HG03108 (cell line): Measurements from ENCODE around the gene EPHA8.

Experiments
- ATAC-seq: cut with Tn5 transposase; IDR thresholded peaks from one replicate; pipeline ENCODE4 v1.9.1; 2021; ENCODE audit warnings: moderate library complexity; ENCODE audit not compliant: unreplicated experiment

EPHA8 gene

DNA sequence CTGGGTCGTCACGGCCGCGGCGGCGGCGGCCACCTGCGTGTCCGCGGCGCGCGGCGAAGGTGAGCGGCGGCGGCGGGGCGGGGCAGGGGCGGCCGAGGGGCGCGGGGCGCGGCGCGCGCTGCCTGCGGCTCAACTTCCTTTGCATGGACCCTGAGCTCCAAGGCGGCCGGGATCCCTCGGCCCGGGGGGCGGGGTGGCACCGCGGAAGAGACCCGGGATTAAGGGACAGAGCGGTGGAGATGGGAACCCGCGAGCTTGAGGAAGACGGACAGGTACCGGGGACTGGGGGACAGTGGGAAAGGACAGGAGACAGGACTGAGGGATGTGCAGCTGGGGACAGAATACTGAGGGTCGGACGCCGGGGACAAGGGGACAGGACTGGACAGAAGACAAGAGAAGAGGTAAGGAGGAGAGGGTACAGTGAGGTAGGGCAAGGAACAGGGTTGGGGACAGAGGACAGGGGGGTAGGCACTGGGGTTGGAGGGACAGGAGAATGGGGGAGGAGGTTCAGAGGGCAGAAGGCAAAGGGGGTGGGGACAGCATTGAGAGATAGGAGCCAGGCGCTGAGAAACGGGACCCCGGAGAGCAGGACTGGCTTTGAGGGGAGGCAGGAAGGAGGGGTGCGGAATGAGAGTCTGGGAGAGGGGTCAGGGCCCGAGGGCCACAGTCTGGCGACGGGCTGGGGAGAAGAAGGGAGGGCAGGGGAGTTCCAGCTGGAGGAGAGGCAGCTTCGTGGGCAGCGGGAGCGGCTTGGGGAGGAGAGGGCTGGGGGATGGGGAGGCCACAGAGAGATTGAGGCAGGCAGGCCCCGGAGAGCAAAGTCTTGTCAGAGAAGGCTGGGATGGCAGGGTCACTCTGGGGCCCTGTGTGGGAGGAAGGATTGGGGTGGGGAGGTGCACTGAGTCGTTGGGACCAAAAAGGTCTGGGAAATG is 648 bp downstream of the EPHA8 start:
- ATAC-seq: no peak

DNA sequence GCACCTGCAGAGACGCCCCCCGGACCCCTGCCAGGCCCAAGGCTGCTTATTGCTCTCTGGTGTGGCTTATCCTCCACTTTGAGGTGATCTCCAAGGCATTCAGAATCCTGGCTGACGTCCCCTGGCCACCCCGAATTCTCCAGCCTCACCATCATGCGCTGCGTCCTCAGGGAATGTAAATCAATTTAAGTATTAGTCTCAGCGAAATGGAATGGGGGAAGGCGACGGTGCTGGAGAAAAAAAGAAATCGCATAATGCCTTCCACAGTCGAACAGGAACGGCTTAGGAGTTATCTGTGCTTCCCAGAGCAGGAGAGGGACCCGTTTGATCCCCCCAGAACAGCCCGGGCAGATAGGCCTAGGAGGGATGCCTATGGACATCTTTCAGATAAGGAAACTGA is 2.9 kb downstream of the EPHA8 start:
- no peak for ATAC-seq

DNA sequence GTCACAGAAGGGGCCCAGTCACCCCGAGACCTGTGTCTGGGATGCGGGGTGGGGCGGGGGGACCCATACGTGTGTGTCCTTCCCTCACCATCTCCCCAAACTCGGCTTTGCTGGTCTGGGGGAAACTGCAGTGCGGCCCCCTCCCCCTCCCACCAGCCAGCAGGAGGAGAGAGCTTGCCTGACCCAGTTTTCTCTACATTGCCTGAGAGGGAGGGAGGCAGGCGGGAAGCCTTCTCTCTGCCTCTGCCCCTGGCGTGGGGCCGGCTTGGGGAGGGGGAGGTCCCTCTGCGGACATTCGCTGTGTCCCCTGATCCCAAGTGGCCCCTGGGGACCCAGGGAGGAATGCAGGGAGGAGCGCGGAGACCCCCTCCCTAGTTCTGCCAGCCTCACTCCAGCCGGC is 3.9 kb downstream of the EPHA8 start:
- ATAC-seq: no peak

DNA sequence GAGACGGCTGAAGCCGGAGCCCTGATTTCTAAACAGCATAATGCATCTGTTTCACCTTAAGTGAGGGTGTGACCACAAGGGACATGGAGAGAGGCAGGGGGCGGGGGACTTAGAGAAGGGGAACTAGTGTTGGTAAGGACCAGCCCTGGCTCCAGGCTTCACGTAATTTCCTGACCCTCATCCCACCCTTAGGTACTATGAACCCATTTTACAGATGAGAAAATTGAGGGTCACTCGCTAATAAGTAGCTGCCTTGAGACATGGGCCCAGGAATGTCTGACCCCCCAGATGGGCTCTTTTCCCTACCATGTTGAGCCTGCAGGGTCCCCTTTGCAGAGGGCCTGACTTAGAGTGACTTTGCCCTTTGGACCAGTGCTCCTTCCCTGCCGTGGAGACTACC is 4.7 kb downstream of the EPHA8 start:
- ATAC-seq: no peak

DNA sequence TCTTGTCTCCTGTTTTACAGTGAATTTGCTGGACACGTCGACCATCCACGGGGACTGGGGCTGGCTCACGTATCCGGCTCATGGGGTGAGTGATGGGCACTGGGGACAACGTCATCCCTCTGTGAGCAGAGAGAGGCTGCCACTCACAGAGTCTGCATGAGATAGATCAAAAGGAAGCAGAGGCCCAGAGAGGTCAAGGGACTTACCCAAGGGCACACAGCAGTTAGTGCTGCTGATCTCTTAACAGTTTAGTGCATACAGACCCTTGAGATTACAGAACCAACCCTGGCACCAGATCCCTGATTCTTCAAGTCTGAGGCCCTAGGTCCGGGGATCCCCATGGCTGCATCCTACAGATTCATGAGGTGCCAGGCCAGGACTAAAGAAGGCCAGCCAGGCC is 6.0 kb downstream of the EPHA8 start:
- no peak for ATAC-seq

DNA sequence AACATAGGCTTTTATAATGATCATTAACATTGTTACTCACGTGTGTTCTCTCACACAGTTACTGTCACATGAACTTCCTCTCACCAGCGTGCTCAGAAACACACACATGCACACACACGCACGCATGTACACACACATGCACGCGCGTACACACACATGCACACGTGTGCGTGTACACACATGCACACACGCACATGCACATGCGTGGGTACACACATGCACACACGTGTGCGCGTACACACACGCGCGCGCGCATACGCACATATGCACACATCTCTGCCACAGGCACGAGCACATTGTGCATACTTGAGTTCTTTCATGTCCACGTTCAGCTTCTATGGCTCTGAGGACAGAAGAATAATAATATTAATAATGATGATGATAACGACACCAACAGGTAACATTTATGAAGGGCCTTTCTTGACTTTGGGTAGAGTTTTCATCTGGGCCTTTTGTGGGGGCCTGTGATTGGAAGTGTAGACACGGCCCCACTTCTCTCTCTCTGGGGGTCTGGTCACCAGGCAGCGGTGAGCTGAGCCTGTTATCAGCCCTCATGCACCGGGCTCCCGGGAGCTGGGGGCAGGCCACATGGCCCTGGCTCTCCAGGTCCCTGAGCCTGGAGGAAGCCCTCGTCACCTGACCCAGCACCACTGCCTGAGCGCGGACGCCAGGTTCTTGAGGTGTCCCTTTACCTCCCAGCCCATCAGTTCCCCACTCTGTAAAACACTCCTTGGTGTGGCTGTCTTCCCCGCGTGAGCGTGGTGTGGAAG is 7.0 kb downstream of the EPHA8 start:
- no peak for ATAC-seq

DNA sequence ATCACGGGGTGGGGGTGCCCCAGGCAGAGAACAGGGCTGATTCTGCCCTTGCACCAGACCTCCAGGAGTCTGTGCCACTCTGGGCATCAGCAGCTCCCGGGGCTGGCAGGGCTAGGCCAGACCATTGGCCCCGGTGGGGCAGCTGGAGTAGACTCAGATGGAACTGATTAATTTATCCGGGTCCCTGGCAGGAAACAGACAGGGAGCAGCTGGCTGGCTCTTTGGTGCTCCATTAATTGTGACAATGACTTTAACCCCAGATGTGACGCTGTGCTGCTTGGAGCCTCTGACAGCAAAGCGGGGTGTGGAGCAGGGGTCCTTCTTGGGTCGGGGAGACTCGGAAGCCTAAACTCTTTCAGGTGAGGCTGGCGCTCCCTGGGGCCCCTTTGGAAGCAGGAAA is 9.5 kb downstream of the EPHA8 start:
- ATAC-seq: no peak

DNA sequence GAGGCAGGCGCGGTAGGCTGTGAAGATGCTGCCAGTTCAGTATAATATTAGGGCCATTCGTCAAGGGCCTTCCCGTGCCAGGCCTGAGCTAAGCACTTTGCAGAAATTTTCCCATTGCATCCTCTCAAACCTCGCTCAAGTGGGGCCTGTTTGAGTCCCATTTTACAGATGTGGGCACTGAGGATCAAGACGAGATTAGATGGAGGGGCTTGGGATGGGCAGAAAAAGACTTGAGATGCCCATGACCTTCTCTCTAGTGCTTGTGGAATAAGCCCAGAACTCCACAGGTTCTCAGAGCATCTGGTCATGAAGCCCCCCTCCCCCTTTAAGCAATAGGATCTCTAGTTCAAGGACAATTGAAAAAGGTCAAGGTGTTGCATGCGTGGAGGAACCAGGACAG is 9.9 kb downstream of the EPHA8 start:
- ATAC-seq: no peak

DNA sequence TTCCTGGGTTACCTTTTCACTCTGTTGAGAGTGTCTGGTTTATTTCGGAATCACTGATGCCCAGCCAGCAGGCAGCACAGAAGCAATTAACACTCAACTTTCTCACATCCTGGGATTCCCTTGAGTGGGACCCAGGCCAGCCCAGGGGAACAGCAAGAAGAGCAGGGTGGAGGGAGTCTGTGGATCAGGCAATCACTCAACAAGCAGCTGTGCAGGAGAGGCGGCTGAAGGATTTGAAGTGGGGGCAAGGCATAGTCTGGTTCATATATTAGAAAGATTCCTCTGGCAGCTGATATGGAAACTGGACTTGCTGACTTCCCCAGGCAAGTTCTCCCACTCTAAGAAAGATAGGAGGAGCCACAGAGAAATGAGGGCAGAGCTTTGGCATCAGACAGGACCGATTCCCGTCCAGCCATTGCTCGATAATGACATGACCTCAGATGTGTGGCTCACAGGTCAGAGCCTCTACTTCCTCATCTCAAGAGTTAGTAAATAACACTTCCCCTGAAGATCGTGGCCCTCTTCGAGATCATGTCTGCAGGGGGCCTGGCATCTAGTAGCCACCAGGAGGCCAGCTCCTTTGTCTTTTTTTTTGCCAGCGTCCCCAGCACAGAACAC is 12.4 kb downstream of the EPHA8 start:
- ATAC-seq: no peak

DNA sequence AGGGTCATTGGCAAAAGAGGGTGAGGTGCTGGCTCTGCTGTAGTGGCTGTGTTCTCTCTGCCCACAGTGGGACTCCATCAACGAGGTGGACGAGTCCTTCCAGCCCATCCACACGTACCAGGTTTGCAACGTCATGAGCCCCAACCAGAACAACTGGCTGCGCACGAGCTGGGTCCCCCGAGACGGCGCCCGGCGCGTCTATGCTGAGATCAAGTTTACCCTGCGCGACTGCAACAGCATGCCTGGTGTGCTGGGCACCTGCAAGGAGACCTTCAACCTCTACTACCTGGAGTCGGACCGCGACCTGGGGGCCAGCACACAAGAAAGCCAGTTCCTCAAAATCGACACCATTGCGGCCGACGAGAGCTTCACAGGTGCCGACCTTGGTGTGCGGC is 12.9 kb downstream of the EPHA8 start:
- no peak for ATAC-seq

DNA sequence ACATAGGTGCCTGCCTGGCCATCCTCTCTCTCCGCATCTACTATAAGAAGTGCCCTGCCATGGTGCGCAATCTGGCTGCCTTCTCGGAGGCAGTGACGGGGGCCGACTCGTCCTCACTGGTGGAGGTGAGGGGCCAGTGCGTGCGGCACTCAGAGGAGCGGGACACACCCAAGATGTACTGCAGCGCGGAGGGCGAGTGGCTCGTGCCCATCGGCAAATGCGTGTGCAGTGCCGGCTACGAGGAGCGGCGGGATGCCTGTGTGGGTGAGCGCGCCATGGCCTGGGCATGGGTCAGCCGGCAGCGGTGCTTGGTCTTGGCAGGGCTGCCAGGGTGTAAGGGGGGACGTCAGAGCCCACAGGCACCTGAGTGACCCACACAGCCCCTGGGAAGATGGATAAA is 13.3 kb downstream of the EPHA8 start:
- no peak for ATAC-seq

DNA sequence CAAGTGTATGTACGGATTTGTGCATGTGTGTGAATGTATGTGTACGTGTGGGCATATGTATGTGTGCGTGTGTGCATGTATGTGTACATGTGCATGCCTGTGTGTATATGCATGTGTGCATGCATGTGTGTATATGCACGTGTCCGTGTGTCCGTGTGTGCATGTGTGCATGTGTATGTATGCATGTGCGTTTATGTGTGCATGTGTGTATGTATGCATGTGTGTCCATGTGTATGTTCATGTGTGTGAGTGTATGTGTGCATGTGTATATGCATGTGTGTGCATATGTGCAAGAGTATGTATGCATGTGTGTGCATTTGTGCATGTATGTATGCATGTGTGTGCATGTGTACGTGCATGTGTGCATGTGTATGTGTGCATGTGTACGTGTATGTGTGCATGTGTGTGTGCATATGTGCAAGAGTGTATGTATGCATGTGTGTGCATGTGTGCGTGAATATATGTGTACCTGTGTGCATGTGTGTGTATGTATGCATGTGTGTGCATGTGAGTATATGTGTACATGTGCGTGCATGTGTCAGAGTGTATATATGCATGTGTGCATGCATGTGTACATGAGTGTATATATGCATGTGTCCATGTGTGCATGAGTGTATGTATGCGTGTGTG is 15.6 kb downstream of the EPHA8 start:
- no peak for ATAC-seq

DNA sequence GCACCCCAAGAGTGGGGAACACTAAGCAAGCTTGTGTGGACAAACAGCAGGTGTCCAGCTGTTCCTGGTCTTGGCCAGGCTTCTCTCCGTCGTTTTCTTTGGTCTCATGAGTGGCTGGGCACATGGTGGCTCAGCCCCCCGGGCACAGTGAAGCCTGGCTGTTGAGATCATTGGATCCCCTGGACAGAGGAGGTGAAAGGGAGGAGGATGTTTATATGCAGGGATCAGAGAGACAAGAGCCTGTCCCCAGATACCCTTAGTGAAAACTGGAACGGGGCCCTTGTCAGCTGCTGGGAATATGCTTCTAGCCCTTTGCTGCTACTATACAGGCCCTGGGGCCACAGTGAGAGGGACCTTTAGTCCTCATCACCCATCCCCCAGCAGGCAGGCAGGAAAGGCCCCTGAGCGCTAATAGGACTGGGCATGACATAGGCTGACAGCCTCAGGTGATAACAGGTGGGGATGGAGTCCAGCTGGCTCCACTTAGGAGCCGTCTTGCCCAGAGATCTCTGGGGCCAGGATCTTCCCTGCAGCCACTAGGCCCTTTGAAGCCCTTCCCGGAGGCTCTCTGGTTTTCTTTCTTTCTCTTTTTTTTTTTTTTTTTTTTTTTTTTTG is 16.4 kb downstream of the EPHA8 start:
- ATAC-seq: no peak

DNA sequence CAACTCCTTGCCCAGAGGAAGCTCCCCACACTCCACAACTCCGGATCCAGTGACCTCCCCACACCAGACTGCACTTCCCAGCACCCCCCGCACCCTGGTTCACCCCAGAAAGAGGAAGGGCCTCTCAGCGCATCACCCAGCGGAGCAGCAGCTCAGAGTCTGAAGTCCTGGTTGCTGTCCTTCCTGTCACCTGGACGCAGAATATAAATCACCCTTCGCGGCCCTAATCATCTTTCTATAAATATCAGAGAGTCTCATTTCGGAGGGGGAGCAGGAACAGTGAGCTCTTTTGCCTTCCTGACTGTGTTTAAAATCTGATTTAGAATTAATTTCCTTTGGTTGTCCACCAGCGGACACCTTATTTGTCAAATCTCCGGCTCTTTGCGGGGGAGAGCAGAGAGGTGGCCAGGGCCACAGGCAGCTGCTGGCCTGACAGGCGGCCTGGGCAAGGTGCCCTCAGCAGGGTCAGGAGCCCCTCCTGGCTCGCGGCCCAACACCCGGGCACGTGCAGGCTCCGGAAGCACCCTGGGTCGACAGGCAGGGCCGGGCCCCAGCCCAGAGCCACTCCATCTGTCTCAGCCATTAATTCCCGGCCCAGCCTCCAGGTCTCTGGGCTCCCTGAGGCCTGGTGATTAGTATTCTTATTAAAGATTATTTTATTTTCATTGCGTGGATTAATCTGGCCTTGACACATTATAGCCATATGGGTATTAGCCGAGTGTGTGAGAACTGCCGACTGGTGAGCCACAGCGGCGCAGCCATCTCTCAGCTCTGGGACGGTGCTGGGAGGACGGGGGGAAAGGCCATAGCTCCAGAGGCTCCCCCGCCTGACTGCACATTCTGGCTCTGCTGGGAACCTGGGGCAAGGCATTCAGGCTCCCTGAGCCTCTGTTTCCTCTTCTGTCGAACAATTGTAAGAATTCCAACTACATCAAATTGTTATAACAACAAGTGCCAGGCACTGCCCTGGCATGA is 19.7 kb downstream of the EPHA8 start:
- no peak for ATAC-seq

DNA sequence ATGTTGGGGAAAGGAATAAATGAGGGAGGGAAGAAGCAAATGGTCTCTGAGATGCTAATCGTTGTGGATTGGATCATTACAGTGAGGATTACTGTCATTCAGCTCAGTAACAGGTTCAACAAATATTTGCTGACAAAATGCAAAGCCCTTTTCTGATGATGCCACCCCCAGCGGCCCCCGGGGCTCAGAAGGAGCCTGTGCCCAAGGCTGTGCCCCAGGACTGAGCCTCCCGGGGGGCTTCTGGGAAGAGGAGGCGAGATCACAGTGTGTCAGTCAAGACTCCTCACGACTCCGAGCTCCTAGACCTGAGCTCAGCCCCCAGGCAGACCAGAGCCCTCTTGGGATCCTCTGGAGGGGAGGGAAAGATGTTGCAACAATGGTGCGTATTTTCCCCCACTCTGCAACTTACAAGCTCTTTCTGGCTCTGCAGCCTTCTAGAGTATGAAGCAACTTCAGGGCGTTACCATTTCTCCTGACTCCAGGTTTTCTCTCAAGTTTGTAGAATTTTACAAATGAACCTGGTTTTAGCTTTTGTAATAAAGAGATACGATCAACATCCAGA is 20.8 kb downstream of the EPHA8 start:
- no peak for ATAC-seq

DNA sequence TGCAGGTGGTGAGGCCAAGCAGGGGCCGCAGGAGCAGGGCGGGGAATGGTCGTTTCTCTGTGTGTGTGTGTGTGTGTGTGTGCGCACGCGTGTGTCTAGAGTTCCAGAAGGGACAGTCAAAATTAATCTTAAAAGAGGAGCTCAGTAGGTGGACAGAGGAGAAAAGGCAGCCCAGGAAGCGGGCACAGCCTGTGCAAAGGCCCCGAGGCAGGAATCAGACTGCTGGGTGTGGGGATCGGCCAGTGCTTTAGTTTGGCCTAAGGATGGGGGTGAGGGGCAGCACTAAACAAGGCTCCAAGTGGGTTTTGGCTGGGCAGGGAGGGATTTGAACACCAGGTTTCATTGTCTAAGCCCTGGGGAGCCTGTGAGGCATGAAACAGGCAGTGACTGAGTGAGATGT is 21.7 kb downstream of the EPHA8 start:
- ATAC-seq: no peak

DNA sequence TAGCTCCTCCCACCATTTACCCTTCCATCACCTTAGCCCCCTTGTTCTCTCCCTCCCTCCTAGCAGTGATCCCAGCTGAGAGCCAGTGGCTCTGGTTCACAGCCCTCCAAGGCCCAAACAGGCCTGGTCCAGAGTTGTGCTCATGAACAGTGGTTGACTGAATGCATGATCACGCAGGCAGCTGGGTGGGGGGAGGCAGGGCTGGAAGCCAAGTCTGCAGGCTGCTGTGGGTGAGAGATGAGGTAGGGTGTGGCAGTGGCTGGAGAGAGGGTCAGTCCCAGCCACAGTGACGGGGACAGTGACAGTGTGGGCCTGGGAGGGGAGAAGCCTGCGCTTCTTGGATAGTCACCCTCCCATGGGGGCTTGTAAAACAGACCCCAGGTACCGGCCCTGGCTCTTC is 22.2 kb downstream of the EPHA8 start:
- ATAC-seq: no peak

DNA sequence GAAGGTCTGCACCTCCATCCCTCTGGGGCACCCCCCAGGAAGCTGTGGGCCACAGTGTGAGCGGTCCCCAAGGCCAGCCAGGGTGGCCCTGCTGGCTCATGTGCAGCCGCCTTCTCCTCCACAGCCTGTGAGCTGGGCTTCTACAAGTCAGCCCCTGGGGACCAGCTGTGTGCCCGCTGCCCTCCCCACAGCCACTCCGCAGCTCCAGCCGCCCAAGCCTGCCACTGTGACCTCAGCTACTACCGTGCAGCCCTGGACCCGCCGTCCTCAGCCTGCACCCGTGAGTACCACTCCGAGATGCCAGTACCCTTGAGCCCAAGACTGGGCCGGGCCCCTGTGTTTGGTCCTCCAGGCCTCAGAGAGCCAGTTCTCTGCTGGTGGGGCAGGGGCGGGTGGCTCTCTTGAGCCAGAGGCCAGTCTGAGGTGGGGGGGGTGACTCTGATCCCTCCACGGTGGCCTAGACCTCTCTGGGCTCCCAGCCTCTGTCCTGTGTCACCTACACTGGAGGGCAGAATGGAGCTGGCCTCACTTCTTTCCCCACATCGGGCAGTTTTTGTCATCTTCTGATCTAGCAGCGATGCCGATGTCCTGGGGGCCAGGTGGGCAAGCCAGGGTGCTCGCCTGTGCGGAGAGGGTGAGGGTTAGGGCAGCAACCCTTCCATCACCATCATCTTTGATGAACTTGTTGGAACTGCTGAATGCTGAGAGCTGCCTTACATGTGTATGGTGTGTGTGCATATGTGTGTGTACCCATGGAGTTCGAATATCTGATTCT is 23.3 kb downstream of the EPHA8 start:
- no peak for ATAC-seq

DNA sequence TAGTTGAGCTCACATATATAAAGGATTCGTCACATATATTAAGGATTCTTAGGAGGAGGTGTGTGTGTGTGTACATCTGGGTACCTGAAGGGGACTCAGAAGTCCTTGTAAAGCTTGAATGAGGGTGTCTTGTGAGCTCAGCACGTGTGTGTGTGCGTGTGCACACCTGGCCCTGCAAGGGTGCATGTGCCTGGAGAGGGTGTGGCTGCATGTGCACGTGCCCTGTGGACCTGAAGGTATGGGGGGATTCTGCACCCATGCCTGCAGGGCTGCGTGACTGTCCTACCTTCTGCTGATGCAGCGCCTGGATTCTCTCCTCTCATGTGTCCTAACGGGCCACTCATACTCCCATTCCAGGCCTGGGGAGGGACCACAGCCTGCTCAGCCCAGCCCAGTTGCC is 24.0 kb downstream of the EPHA8 start:
- ATAC-seq: no peak
